ENCODE measurements around the gene FRMPD4. TPM values are rescaled to one million over a fixed set of nuclear protein-coding genes. Genes with fewer than 3 reads are reported as not detected.

Gene FRMPD4
- total RNA-seq, 4 donors from 2014 or later = 0.16 TPM; not detected in 3

- no peak overlapping the region for H3K4me3 ChIP-seq (ENCODE audit: low read depth, poor library complexity, severe bottlenecking)
- TF ChIP-seq CTCF (IDR thresholded peaks at IDR 0.05) = no peak
- TF ChIP-seq POLR2A (IDR thresholded peaks at IDR 0.05) = no peak
- intact Hi-C loops (cut with DNase I; ENCODE audit: low total_unique reads) = no loop called here
- WGBS, 2 donors = 56 to 71% methylated on average over 5 of the region's 5 CpGs
- no peak for DNase-seq (ENCODE audit: low spot score in 2 of 2)
These were observed 510.7 kb downstream of the FRMPD4 start for GRCh38 chrX:12648995-12649394.

DNA sequence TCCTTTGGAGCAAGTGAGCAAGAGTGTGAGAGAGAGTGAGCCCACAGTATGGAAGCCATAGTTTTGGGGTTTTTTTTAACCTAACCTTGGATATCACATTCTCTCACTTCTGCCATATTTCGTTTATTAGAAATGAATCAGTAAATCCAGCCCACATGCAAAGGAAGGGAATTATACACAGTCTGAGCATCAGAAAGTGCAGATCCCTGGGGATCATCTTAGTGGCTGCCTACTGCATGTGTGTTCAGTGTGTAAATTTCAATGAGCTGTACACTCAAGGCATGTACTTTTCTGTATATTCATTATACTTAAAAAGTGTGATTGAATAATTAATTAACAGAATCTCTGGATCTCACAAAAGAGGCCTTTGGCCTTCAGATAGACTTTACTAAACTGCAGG is 519.2 kb downstream of the FRMPD4 start:
- WGBS, 2 donors = 47 to 60% methylated on average over 1 of the region's 1 CpG
- TF ChIP-seq CTCF (IDR thresholded peaks at IDR 0.05) (no peak), POLR2A (IDR thresholded peaks at IDR 0.05) (no peak)
- DNase-seq (ENCODE audit: low spot score in 2 of 2) = no peak
- H3K4me3 ChIP-seq (ENCODE audit: low read depth, poor library complexity, severe bottlenecking) = no peak overlapping the region
- intact Hi-C loops (cut with DNase I; ENCODE audit: low total_unique reads) = no loop called here

GRCh38 chrX:12657881-12658280 is 519.6 kb downstream of the FRMPD4 start:
- H3K4me3 ChIP-seq (ENCODE audit: low read depth, poor library complexity, severe bottlenecking) = no peak overlapping the region
- TF ChIP-seq POLR2A (IDR thresholded peaks at IDR 0.05) = no peak
- TF ChIP-seq CTCF (IDR thresholded peaks at IDR 0.05) = no peak
- WGBS, 2 donors = 82 to 93% methylated on average over 1 of the region's 1 CpG
- intact Hi-C loops (cut with DNase I; ENCODE audit: low total_unique reads) = no loop called here
- no peak for DNase-seq (ENCODE audit: low spot score in 2 of 2)

- no peak overlapping the region for H3K4me3 ChIP-seq (ENCODE audit: low read depth, poor library complexity, severe bottlenecking)
- DNase-seq (ENCODE audit: low spot score in 2 of 2) = no peak
- intact Hi-C loops (cut with DNase I; ENCODE audit: low total_unique reads) = no loop called here
- WGBS, 2 donors = 85 to 100% methylated on average over 2 of the region's 2 CpGs
- TF ChIP-seq POLR2A (IDR thresholded peaks at IDR 0.05) = no peak
- no peak for TF ChIP-seq CTCF (IDR thresholded peaks at IDR 0.05)
These were observed 523.2 kb downstream of the FRMPD4 start for GRCh38 chrX:12661464-12661863.

- no peak for DNase-seq (ENCODE audit: low spot score in 2 of 2)
- no peak for TF ChIP-seq POLR2A (IDR thresholded peaks at IDR 0.05)
- TF ChIP-seq CTCF (IDR thresholded peaks at IDR 0.05) = no peak
- no peak overlapping the region for H3K4me3 ChIP-seq (ENCODE audit: low read depth, poor library complexity, severe bottlenecking)
- WGBS, 2 donors = 69 to 80% methylated on average over 3 of the region's 3 CpGs
- intact Hi-C loops (cut with DNase I; ENCODE audit: low total_unique reads) = no loop called here
These were observed 534.3 kb downstream of the FRMPD4 start for GRCh38 chrX:12672367-12673106.

DNA sequence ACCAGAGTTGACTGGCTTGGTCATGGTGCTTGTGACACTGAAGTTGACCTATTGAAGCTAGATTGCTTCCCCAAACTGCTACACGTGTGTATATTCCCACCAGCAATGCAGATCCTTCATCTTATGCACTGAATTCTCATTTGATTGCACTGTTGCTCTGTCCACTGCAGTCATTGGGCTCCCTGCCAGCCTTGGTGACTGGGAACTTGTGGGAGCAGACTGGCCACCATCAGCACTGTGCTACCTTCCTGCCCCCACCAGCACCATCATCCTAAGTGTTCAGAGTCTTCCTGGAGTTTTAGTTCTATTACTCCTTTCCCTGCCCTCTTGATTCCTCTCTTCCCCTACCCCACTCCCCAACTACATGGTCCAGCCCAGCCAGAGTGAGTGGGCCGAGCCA is 535.2 kb downstream of the FRMPD4 start:
- 51 to 66% methylated on average over 2 of the region's 2 CpGs for WGBS, 2 donors
- H3K4me3 ChIP-seq (ENCODE audit: low read depth, poor library complexity, severe bottlenecking) = no peak overlapping the region
- no peak for DNase-seq (ENCODE audit: low spot score in 2 of 2)
- TF ChIP-seq POLR2A (IDR thresholded peaks at IDR 0.05) (no peak), CTCF (IDR thresholded peaks at IDR 0.05) (no peak)
- intact Hi-C loops (cut with DNase I; ENCODE audit: low total_unique reads) = no loop called here

Data from lower leg skin (tissue), 4 donors.